Heart left ventricle (tissue), 13 donors: Measurements from ENCODE around the gene NCL.

ENCODE experiments used
- POLR2A ChIP-seq, 2 donors: fragments of 450-650 bp; IDR thresholded peaks; one replicate each; pipeline ENCODE4 v1.6.1; 2017; ENCODE audit warnings: antibody characterized with exemption in 2 of 2, mild to moderate bottlenecking in 2 of 2, moderate library complexity in 2 of 2
- TF ChIP-seq, protein P1 (sequence below), 12 donors: fragments of 200-600 bp; sonication (generic) in 4 of 12; IDR thresholded peaks; one replicate each; pipeline versions ENCODE4 v1.5.0 to v1.8.0; 2018 to 2022; ENCODE audit warnings: antibody characterized with exemption in 12 of 12, mild to moderate bottlenecking in 5 of 12
- donor health status: ischemic (EF 13 %, LVEDD 7.1; RV severe dilation, severe dysfunction).
- donor health status: DM: no; HTN: yes; CAD: no.
- donor health status: DM: no; HTN: no; CAD: no.
- donor health status: ischemic (EF 25% LVEDD 6.9; RV normal size, moderate dysfunction).
- donor health status: ischemic (EF 25% LVEDD 5.7; RV mildly dilated, moderate dysfunction).
- donor health status: ischemic (EF 35%, LVEDD 5.7; RV mildly dilated, moderate dysfunction).
- donor health status: nonischemic (EF 11% LVEDD 7.7; RV severe dilation, severe dysfunction).
- donor health status: DM: yes; HTN: yes; CAD: no.
- donor health status: PGD.
- donor health status: ischemic (EF 29% LVEDD 5.4; RV normal size, mild dysfunction).
- donor health status: nonischemic (EF 23%, LVEDD 6.1; RV moderate dilation, normal function).

DNA sequence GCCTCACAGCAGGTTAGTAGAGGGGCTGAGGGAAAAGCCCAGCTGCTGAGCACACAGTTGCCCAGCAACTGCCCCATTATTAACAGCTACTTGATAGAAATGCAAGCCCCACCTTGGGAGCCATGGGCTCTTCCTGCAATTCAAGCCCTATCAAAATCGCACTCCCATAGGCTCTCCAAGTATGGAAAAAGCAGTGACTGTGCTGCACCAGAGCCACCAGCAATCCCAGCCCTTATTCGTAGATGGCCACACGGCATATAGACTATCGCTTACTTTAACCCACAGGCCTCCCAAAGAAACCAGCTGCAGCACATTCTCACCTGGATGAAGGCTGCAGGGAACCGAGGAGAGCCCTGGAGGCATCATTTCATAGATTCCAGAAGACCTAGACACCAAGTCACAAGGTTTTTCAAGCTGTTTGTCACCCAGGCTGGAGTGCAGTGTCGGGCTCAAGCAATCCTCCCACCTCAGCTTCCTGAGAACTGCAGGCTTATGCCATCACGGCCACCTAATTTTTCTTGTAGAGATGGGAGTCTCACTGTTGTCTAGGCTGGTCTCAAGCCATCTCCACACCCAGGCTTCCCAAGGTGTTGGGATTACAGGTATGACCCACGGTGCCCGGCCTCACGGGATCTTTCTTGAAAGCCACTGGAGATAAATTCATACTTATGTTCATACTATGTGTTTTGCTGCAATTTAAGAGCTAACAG is 11.3 kb downstream of the NCL start:
- TF ChIP-seq, protein P1, sequence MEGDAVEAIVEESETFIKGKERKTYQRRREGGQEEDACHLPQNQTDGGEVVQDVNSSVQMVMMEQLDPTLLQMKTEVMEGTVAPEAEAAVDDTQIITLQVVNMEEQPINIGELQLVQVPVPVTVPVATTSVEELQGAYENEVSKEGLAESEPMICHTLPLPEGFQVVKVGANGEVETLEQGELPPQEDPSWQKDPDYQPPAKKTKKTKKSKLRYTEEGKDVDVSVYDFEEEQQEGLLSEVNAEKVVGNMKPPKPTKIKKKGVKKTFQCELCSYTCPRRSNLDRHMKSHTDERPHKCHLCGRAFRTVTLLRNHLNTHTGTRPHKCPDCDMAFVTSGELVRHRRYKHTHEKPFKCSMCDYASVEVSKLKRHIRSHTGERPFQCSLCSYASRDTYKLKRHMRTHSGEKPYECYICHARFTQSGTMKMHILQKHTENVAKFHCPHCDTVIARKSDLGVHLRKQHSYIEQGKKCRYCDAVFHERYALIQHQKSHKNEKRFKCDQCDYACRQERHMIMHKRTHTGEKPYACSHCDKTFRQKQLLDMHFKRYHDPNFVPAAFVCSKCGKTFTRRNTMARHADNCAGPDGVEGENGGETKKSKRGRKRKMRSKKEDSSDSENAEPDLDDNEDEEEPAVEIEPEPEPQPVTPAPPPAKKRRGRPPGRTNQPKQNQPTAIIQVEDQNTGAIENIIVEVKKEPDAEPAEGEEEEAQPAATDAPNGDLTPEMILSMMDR (IDR thresholded peaks at IDR 0.05): no peak
- no peak for TF ChIP-seq POLR2A (IDR thresholded peaks at IDR 0.05)
